NCI-H524 treated with DMSO at 0.1 percent for 48 hours (cell line): ENCODE measurements around the gene LRRN2.
"Not testable (repeated sequence)": the region's sequence is repeated elsewhere in the genome, so short reads cannot be mapped to it uniquely, and the experiment has no call there.

Source experiments
- DNase-seq: peaks from one replicate; lab custom pipeline; 2025; lab: John Stamatoyannopoulos, UW

Gene LRRN2

GRCh38 chr1:204685236-204686006 is at the start of gene LRRN2:
Gene LRRN2 (minus strand): TSS chr1:204685738. CDS start chr1:204619992, 65,746 bp downstream.
- DNase-seq: no peak

GRCh38 chr1:204735042-204735441 is 49.5 kb upstream of the LRRN2 start:
- DNase-seq: no peak

GRCh38 chr1:204733869-204734596 is 48.5 kb upstream of the LRRN2 start:
- peak; percentile 80 for DNase-seq

GRCh38 chr1:204733289-204733688 is 47.8 kb upstream of the LRRN2 start:
- DNase-seq: no peak

GRCh38 chr1:204731985-204732575 is 46.5 kb upstream of the LRRN2 start:
- DNase-seq: no peak

- DNase-seq: no peak
Measured at GRCh38 chr1:204731509-204731908, 46.0 kb upstream of the LRRN2 start.

GRCh38 chr1:204730826-204731459 is 45.4 kb upstream of the LRRN2 start:
- no peak for DNase-seq

GRCh38 chr1:204729516-204729915 is 44.0 kb upstream of the LRRN2 start:
- no peak for DNase-seq

GRCh38 chr1:204728456-204728855 is 42.9 kb upstream of the LRRN2 start:
- DNase-seq: no peak

- DNase-seq: no peak
Measured at GRCh38 chr1:204728045-204728444, 42.5 kb upstream of the LRRN2 start.

- not testable (repeated sequence) for DNase-seq
Measured at GRCh38 chr1:204727438-204727837, 41.9 kb upstream of the LRRN2 start.

- no peak for DNase-seq
Measured at GRCh38 chr1:204726478-204726877, 40.9 kb upstream of the LRRN2 start.

GRCh38 chr1:204725821-204726448 is 40.4 kb upstream of the LRRN2 start:
- no peak for DNase-seq

- DNase-seq: no peak
Measured at GRCh38 chr1:204723131-204723787, 37.7 kb upstream of the LRRN2 start.

- DNase-seq: no peak
Measured at GRCh38 chr1:204721373-204722055, 36.0 kb upstream of the LRRN2 start.

- no peak for DNase-seq
Measured at GRCh38 chr1:204716660-204717059, 31.1 kb upstream of the LRRN2 start.

- no peak for DNase-seq
Measured at GRCh38 chr1:204714861-204715511, 29.4 kb upstream of the LRRN2 start.

GRCh38 chr1:204714194-204714860 is 28.8 kb upstream of the LRRN2 start:
- DNase-seq: no peak

- no peak for DNase-seq
Measured at GRCh38 chr1:204713541-204713940, 28.0 kb upstream of the LRRN2 start.
